Panc1 (cell line): ENCODE measurements around the gene APLP2. TPM values are rescaled to one million over a fixed set of nuclear protein-coding genes. Genes with fewer than 3 reads are reported as not detected.

Experiments
- ATAC-seq: fragments of 200-7000 bp; cut with Tn5 transposase; 2 replicates; pipeline ENCODE4 v1.9.1; 2020; ENCODE audit warnings: mild to moderate bottlenecking, moderate library complexity
- BruUV-seq: library from RNA; stranded (reverse); fragments of 400-500 nt; replicated peaks from 2 replicates; lab custom pipeline; 2021; lab: Mats Ljungman, UMichigan
- CTCF ChIA-PET: fragments of 300-600 bp; sonication (Branson Sonifier 250); formaldehyde crosslinking; loops from one replicate; lab custom pipeline; 2022; ENCODE audit warnings: antibody characterized with exemption; lab: Charles Lee
- POLR2A ChIA-PET: fragments of 300-600 bp; sonication (Branson Sonifier 250); formaldehyde crosslinking; loops from one replicate; lab custom pipeline; 2022; ENCODE audit warnings: antibody characterized with exemption; lab: Charles Lee
- DNase-seq: peaks from one replicate; pipeline ENCODE4 v3.0.0-alpha.2; 2010; ENCODE audit warnings: low read depth, low spot score
- H3K27ac ChIP-seq: 2 replicates; pipeline ENCODE4 v1.5.1; 2011; ENCODE audit warnings: mild to moderate bottlenecking, low read length, inconsistent platforms
- H3K27me3 ChIP-seq: fragments of 200-500 bp; sonication (Bioruptor generic); 2 replicates; pipeline ENCODE4 v1.6.0; 2014; ENCODE audit warnings: low read length, inconsistent platforms; ENCODE audit not compliant: control insufficient read depth, insufficient read depth
- H3K36me3 ChIP-seq: fragments of 200-500 bp; sonication (Bioruptor generic); 2 replicates; pipeline ENCODE4 v1.5.1; 2014; ENCODE audit warnings: inconsistent platforms, mild to moderate bottlenecking, low read length, moderate library complexity; ENCODE audit not compliant: control insufficient read depth, insufficient read depth
- H3K4me1 ChIP-seq: 2 replicates; pipeline ENCODE4 v1.5.1; 2011; ENCODE audit warnings: inconsistent platforms, mild to moderate bottlenecking, low read length, moderate library complexity; ENCODE audit not compliant: control insufficient read depth, insufficient read depth
- H3K4me3 ChIP-seq, 2 experiments: 2 replicates each; pipeline ENCODE4 v1.5.1; 2011 to 2012; ENCODE audit warnings: low read depth in 2 of 2, low read length in 2 of 2, mild to moderate bottlenecking in 2 of 2, inconsistent platforms in 1 of 2, moderate library complexity in 1 of 2
- H3K9me3 ChIP-seq: fragments of 200-500 bp; sonication (Bioruptor generic); 2 replicates; pipeline ENCODE4 v1.5.1; 2014; ENCODE audit warnings: low read depth, mild to moderate bottlenecking, inconsistent platforms, low read length, moderate library complexity; ENCODE audit not compliant: control insufficient read depth, insufficient read depth
- CTCF ChIP-seq: fragments of 450-650 bp; IDR thresholded peaks from 2 replicates; pipeline ENCODE4 v1.5.1; 2017; ENCODE audit warnings: mild to moderate bottlenecking
- POLR2AphosphoS5 ChIP-seq: IDR thresholded peaks from 2 replicates; pipeline ENCODE4 v1.6.1; 2012; ENCODE audit warnings: mild to moderate bottlenecking, low read depth, low read length, moderate library complexity
- REST ChIP-seq, 2 experiments: IDR thresholded peaks; 2 replicates each; pipeline ENCODE4 v1.6.1; 2011 to 2012; ENCODE audit warnings: low read depth in 2 of 2, control low read depth in 1 of 2, low read length in 1 of 2, mild to moderate bottlenecking in 1 of 2, moderate library complexity in 1 of 2; ENCODE audit not compliant: insufficient read depth in 1 of 2
- SIN3A ChIP-seq: IDR thresholded peaks from 2 replicates; pipeline ENCODE4 v1.6.1; 2012; ENCODE audit warnings: low read depth, mild to moderate bottlenecking, low read length, moderate library complexity, borderline replicate concordance; ENCODE audit not compliant: insufficient read depth
- TCF7L2 ChIP-seq: IDR thresholded peaks from 2 replicates; pipeline ENCODE4 v1.6.1; 2011; ENCODE audit warnings: mild to moderate bottlenecking, low read depth, low read length, inconsistent platforms
- in situ Hi-C: cut with HindIII; loops from 2 replicates; pipeline ENCODE4 v1.10.0; 2016; ENCODE audit warnings: low sequenced_read_pairs, low pct_unique_long_range_greater_than_20kb
- intact Hi-C: fragments of 100-400 bp; cut with micrococcal nuclease; formaldehyde crosslinking; loops from one replicate; pipeline ENCODE4 v1.10.0; 2022; ENCODE audit not compliant: unreplicated experiment
- total RNA-seq: library from RNA; stranded (reverse); gene quantifications from one replicate; pipeline ENCODE4 v1.2.1, GENCODE V29; 2021; ENCODE audit not compliant: unreplicated experiment

APLP2 gene
- total RNA-seq, 1 experiment from 2014 or later = 589 TPM

- no peaks in the 10 kb centered on the region for H3K9me3 ChIP-seq
- intact Hi-C loops (no loop called here), in situ Hi-C loops (no loop called here)
- POLR2A ChIA-PET = interaction anchor here (0.6 kb wide), 1 partner anchor 100 kb away, joined by 4 read pairs; no protein-coding TSS in a partner anchor
- H3K27me3 ChIP-seq = no peaks in the 10 kb centered on the region
- H3K4me3 ChIP-seq = no peak overlapping the region
- BruUV-seq = no TSS peak
- ATAC-seq = no peak
- H3K4me1 ChIP-seq = peaks cover 3% of the 10 kb centered on the region; the same call in 1 of the 2 replicates
- H3K27ac ChIP-seq = no peak overlapping the region
- no peaks in the 10 kb centered on the region for H3K36me3 ChIP-seq
- CTCF ChIA-PET = interaction anchor here (0.7 kb wide), 1 partner anchor 32 kb away, joined by 4 read pairs; no protein-coding TSS in a partner anchor
- no peak for DNase-seq
- TF ChIP-seq SIN3A (no peak), POLR2AphosphoS5 (no peak), REST (IDR thresholded peaks at IDR 0.05; ENCODE audit: insufficient read depth in 1 of 2, low read depth in 2 of 2, low read length in 1 of 2) (no peak), TCF7L2 (no peak), CTCF (no peak)
Observed at GRCh38 chr11:130029137-130029536, 40.6 kb upstream of the APLP2 start.

- BruUV-seq = no TSS peak
- POLR2A ChIA-PET = interaction anchor here (0.7 kb wide), 1 partner anchor 47 kb away, joined by 3 read pairs; no protein-coding TSS in a partner anchor
- no peak for DNase-seq
- intact Hi-C loops = no loop called here
- no peak for ATAC-seq
- no peaks in the 10 kb centered on the region for H3K27me3 ChIP-seq
- in situ Hi-C loops = no loop called here
- no peak overlapping the region for H3K4me3 ChIP-seq
- H3K4me1 ChIP-seq = no peaks in the 10 kb centered on the region
- CTCF ChIA-PET = interaction anchor here (0.5 to 0.6 kb wide), 2 partner anchors 118 to 214 kb away, joined by 3 to 14 read pairs; no protein-coding TSS in a partner anchor
- no peaks in the 10 kb centered on the region for H3K9me3 ChIP-seq
- no peaks in the 10 kb centered on the region for H3K36me3 ChIP-seq
- no peak for TF ChIP-seq TCF7L2
- TF ChIP-seq POLR2AphosphoS5 = no peak
- no peak for TF ChIP-seq REST (IDR thresholded peaks at IDR 0.05; ENCODE audit: insufficient read depth in 1 of 2, low read depth in 2 of 2, low read length in 1 of 2)
- no peak for TF ChIP-seq SIN3A
- TF ChIP-seq CTCF = no peak
- no peak overlapping the region for H3K27ac ChIP-seq
Observed at GRCh38 chr11:130031056-130031455, 38.6 kb upstream of the APLP2 start.
